GM21381 (cell line): ENCODE measurements around the gene CYP26C1.

ENCODE experiments used
- ATAC-seq: cut with Tn5 transposase; IDR thresholded peaks from one replicate; pipeline ENCODE4 v1.9.1; 2021; ENCODE audit warnings: mild to moderate bottlenecking, moderate library complexity; ENCODE audit not compliant: unreplicated experiment

CYP26C1 gene, protein sequence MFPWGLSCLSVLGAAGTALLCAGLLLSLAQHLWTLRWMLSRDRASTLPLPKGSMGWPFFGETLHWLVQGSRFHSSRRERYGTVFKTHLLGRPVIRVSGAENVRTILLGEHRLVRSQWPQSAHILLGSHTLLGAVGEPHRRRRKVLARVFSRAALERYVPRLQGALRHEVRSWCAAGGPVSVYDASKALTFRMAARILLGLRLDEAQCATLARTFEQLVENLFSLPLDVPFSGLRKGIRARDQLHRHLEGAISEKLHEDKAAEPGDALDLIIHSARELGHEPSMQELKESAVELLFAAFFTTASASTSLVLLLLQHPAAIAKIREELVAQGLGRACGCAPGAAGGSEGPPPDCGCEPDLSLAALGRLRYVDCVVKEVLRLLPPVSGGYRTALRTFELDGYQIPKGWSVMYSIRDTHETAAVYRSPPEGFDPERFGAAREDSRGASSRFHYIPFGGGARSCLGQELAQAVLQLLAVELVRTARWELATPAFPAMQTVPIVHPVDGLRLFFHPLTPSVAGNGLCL

GRCh38 chr10:93059975-93060886, at the start of gene CYP26C1:
Gene CYP26C1 (plus strand): TSS chr10:93060798. CDS start chr10:93061264, 466 bp downstream.
- ATAC-seq: no peak

DNA sequence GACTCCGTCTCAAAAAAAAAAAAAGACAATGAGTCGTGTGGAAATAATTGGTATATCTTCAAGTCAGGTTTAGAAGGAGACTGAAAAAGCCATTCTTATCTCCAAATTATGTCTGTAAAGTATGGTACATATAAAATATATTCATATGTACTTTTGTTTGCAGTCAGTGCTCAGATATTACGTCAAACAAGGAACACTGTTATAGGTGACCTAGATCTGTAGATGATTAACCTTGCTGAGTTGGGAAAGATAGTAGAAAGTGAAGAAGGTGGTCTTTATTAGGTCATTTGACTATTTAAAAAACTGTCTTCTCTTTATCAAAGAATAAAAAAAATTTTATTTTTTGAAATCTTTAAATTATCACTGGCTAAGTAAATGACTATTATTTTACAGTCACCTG, 44.9 kb upstream of the CYP26C1 start:
- no peak for ATAC-seq

DNA sequence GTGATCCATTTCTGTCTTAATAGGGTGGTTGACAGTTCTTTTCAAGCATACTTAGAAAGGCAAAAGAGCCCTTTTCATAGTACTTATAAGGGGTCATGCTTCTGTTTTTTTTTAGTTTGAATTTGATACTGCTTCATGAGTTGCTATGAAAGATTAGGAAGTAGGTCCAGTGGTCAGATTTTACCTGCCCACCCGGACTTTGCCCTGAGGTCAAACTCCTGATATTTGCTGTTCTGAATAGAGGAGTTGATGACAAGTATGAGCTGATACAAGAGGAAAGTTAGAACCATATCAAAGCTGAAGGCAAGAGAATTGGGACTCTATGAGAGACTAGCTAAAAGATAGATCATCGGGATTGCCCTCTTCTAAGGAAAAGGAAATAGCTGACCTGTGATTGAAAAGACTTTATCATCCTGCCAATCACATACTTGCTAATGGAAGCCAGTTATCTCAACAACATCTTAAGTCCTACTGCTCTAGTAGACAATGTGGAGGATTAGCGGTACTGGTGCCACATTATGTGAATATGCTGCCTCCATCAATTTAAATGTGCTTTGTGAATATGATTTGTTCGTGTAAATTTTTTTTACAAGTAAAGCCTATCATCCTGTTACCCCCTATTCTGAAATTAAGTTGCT, 37.5 kb upstream of the CYP26C1 start:
- no peak for ATAC-seq

DNA sequence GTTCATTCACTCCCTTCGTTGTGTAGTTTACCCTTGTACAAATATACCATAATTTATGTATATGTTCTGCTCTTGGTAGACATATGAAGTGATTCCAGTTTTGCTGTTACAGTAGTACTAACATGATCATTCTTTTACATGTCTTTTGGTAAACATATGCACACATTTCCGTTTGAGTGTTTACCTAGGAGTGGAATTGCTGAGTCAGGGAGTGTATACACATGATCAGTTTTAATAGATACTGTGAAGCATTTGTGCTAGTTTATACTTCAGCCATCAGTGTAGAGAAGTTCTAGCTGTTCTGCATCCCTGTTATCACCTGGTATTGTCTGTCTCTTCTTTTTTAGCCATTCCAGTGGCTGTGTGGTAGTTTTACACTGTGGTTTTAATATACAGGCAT, 34.5 kb upstream of the CYP26C1 start:
- ATAC-seq: no peak

DNA sequence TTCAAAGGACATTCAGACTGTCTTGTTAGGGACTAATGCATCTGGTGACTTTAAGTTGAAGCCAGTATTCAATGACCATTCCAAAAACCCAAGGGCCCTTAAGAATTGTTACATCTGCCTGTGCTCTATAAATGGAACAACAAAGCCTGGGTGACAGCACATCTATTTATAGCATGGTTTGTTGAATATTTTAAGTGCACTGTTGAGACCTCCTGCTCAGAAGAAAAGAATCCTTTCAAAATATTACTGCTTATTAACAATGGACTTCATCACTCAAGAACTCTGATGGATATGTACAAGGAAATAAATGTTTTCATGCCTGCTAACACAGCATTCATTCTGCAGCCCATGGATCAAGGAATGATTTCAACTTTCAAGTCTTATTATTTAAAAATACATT, 33.1 kb upstream of the CYP26C1 start:
- ATAC-seq: no peak

GRCh38 chr10:93028883-93029282, 31.7 kb upstream of the CYP26C1 start:
- no peak for ATAC-seq

GRCh38 chr10:93030409-93030808, 30.2 kb upstream of the CYP26C1 start:
- ATAC-seq: no peak

GRCh38 chr10:93032105-93032808, 28.3 kb upstream of the CYP26C1 start:
- ATAC-seq: no peak

GRCh38 chr10:93032809-93033137, 27.8 kb upstream of the CYP26C1 start:
- no peak for ATAC-seq

GRCh38 chr10:93034426-93034825, 26.2 kb upstream of the CYP26C1 start:
- ATAC-seq: no peak

DNA sequence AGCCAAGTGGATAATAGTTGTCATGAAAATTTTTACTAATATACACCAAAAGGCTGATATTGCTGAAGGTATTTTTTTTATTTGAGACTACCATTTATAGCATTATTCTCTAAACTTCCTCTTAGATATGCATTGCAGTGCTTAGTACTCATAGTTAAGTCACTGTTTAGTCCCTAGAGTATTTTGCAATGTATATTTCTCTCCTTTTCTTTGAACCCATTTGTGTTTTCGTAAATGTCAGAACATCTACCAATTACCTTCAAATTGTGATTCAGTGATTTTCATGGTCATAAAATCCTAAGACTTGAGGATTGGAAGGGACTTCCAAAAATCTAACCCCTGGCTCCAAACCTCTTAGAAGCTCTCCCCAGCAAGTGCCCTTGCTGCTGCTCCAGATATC, 21.5 kb upstream of the CYP26C1 start:
- ATAC-seq: no peak

GRCh38 chr10:93039721-93040120, 20.9 kb upstream of the CYP26C1 start:
- no peak for ATAC-seq

GRCh38 chr10:93054486-93054885, 6.1 kb upstream of the CYP26C1 start:
- no peak for ATAC-seq

DNA sequence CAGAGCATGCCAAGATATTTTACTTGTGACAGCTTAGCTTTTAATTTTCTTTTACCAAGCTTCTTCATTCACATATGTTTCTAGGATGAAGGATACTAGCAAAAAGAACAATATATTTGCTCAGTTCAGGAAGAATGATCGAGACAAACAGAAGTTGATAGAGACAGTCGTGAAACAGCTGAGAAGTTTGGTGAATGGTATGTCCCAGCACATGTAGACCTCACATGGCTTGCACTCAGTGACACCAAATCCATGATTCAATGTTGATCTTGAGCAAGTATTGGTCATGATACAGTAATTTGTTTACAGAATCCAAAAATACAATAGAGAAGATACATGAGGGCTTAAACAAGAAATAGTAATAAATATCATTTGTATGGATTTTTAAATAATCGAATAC, 2.5 kb upstream of the CYP26C1 start:
- ATAC-seq: no peak

DNA sequence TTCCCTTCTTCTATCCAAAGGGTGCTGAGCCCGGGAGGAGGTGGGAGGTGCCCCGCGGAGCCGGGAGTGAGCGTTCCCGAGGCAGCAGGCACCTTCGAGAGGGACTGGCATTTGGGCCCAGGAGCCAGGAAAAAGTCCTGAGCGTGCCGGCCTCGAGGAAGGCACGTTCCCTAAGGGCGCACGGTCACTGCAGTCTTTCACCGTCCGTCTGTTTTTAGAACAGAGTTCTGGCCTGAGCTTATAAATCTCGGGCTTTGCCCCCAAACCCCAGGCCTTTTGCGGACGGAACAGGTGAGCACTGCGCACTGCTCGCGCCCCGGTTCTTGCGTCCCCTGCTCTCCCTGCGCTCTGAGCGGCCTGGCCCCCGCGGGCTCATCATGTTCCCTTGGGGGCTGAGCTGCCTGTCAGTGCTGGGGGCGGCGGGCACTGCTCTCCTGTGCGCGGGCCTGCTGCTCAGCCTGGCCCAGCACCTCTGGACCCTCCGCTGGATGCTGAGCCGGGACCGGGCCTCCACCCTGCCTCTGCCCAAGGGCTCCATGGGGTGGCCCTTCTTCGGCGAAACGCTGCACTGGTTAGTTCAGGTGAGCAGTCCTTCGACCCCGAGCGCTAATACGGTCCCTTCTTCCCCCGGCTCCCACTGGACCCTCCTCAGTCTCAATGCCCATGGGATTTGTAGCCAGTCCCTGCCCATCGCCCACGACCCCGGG, 442 bp downstream of the CYP26C1 start:
- ATAC-seq: no peak

- ATAC-seq: no peak
These were observed 1.3 kb downstream of the CYP26C1 start for GRCh38 chr10:93061594-93062513.

DNA sequence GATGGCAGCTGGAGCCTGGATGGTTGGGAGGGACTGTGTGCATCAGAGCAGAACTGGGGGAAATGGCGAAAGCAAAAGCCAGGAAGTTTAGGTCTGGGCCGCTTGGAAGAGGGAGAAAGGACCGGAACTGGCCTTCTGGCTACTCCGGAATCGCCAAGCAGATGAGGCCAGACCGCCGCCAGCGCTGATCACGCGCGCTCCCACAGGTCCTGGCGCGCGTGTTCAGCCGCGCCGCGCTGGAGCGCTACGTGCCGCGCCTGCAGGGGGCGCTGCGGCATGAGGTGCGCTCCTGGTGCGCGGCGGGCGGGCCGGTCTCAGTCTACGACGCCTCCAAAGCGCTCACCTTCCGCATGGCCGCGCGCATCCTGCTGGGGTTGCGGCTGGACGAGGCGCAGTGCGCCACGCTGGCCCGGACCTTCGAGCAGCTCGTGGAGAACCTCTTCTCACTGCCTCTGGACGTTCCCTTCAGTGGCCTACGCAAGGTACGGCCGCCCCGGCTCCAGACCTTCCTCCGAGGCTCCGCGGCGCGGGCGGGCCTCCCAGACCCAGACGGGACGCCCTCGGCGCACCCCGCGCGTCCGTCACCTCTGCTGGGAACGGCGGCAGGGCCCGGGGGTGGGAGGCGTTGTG, 2.0 kb downstream of the CYP26C1 start:
- peak; percentile 68 for ATAC-seq

DNA sequence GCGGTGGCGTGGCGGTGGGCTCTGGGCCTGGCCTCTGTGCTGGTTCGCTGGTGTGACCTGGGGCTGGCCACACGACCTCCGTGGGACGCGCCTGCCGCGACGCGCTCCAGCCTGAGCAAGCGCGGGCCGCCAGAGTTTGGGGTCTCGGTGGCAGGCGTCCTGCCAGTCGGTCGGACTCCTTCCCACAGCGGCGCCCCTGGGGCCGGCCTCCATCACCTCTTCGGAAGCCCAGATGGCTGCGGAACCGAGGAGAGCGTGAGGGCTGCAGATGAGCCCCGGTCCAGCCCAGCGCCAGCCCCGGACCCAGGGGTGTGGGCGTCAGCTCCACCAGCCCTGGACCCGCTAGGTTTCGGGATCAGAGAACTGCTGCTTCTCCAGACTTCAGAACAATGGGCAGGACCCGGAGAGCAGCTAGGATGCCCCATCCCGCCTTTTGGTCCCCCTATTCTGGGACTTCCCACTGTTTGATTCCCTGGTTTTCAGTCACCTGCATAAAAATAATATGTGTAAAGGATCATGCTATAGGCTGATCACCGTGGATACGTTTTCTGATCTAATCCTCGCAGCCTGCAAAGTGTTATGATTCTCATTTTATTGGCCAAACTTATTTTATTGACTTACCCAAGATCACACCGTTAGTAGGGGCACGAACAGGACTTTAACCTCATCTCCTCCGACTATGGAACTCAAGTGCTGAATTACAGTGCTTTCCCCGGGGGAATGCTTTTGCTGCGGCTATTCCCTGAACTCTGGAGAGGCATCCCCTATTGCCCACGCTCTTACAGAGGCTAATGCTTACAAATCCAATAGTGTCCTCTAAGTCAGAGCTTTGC, 2.8 kb downstream of the CYP26C1 start:
- ATAC-seq: no peak
